Measurements from ENCODE around the gene ALDH1B1. TPM values are rescaled to one million over a fixed set of nuclear protein-coding genes. Genes with fewer than 3 reads are reported as not detected.

ALDH1B1 gene
- total RNA-seq, 2 donors from 2014 or later = 47.7 to 59.9 TPM

- Histone ChIP-seq H3K27ac (ENCODE audit: low read depth, low read length) (no peak overlapping the region), H3K4me3 (ENCODE audit: low read length) (no peak overlapping the region), H3K36me3 (ENCODE audit: control insufficient read depth, insufficient read depth, low read length) (no peaks in the 10 kb centered on the region), H3K9me3 (ENCODE audit: control insufficient read depth, low read length) (peaks cover 6% of the 10 kb centered on the region), H3K4me1 (ENCODE audit: control insufficient read depth, insufficient read depth, low read length) (peaks cover 21% of the 10 kb centered on the region), H3K9ac (ENCODE audit: extremely low read depth, low read length, poor library complexity, severe bottlenecking) (no peak overlapping the region), H3K27me3 (ENCODE audit: control insufficient read depth, insufficient read depth, low read length, poor library complexity, severe bottlenecking) (no peaks in the 10 kb centered on the region)
- no peak for DNase-seq
- Mint-ChIP-seq H3K27ac (no peak overlapping the region), H3K9me3 (peaks cover 8% of the 10 kb centered on the region), H3K27me3 (ENCODE audit: insufficient read depth) (peaks cover 20% of the 10 kb centered on the region), H3K4me1 (peaks cover 51% of the 10 kb centered on the region), H3K4me3 (no peak overlapping the region), H3K36me3 (ENCODE audit: low read depth) (no peaks in the 10 kb centered on the region)
- TF ChIP-seq, protein P1, sequence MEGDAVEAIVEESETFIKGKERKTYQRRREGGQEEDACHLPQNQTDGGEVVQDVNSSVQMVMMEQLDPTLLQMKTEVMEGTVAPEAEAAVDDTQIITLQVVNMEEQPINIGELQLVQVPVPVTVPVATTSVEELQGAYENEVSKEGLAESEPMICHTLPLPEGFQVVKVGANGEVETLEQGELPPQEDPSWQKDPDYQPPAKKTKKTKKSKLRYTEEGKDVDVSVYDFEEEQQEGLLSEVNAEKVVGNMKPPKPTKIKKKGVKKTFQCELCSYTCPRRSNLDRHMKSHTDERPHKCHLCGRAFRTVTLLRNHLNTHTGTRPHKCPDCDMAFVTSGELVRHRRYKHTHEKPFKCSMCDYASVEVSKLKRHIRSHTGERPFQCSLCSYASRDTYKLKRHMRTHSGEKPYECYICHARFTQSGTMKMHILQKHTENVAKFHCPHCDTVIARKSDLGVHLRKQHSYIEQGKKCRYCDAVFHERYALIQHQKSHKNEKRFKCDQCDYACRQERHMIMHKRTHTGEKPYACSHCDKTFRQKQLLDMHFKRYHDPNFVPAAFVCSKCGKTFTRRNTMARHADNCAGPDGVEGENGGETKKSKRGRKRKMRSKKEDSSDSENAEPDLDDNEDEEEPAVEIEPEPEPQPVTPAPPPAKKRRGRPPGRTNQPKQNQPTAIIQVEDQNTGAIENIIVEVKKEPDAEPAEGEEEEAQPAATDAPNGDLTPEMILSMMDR (conservative IDR thresholded peaks at IDR 0.05) = no peak
- 94 to 100% methylated on average over 3 to 6 of the region's 6 CpGs for WGBS, 2 experiments (ENCODE audit: insufficient coverage in 1 of 2, insufficient read length in 1 of 2)
Observed at GRCh38 chr9:38359297-38359653, 33.2 kb upstream of the ALDH1B1 start.

GRCh38 chr9:38359689-38360385 is 32.7 kb upstream of the ALDH1B1 start:
- H3K9ac ChIP-seq (ENCODE audit: extremely low read depth, low read length, poor library complexity, severe bottlenecking) = no peak overlapping the region
- Mint-ChIP-seq H3K9me3 (peaks cover 8% of the 10 kb centered on the region), H3K36me3 (ENCODE audit: low read depth) (no peaks in the 10 kb centered on the region), H3K4me1 (peaks cover 48% of the 10 kb centered on the region), H3K27ac (peak overlapping the region; percentile 67), H3K27me3 (ENCODE audit: insufficient read depth) (peaks cover 23% of the 10 kb centered on the region), H3K4me3 (no peak overlapping the region)
- H3K36me3 ChIP-seq (ENCODE audit: control insufficient read depth, insufficient read depth, low read length) = no peaks in the 10 kb centered on the region
- H3K4me1 ChIP-seq (ENCODE audit: control insufficient read depth, insufficient read depth, low read length) = peaks cover 21% of the 10 kb centered on the region
- WGBS, 2 experiments (ENCODE audit: insufficient coverage in 1 of 2, insufficient read length in 1 of 2) = 79 to 84% methylated on average over 4 to 5 of the region's 5 CpGs
- H3K4me3 ChIP-seq (ENCODE audit: low read length) = no peak overlapping the region
- no peak for DNase-seq
- no peaks in the 10 kb centered on the region for H3K27me3 ChIP-seq (ENCODE audit: control insufficient read depth, insufficient read depth, low read length, poor library complexity, severe bottlenecking)
- no peak overlapping the region for H3K27ac ChIP-seq (ENCODE audit: low read depth, low read length)
- H3K9me3 ChIP-seq (ENCODE audit: control insufficient read depth, low read length) = peaks cover 6% of the 10 kb centered on the region
- TF ChIP-seq, protein P1 (conservative IDR thresholded peaks at IDR 0.05) = no peak

GRCh38 chr9:38360839-38361472 is 31.5 kb upstream of the ALDH1B1 start:
- H3K4me3 Mint-ChIP-seq = no peak overlapping the region
- Histone ChIP-seq H3K9ac (ENCODE audit: extremely low read depth, low read length, poor library complexity, severe bottlenecking) (no peak overlapping the region), H3K36me3 (ENCODE audit: control insufficient read depth, insufficient read depth, low read length) (no peaks in the 10 kb centered on the region), H3K9me3 (ENCODE audit: control insufficient read depth, low read length) (peaks cover 6% of the 10 kb centered on the region), H3K4me3 (ENCODE audit: low read length) (no peak overlapping the region), H3K4me1 (ENCODE audit: control insufficient read depth, insufficient read depth, low read length) (peaks cover 21% of the 10 kb centered on the region), H3K27ac (ENCODE audit: low read depth, low read length) (no peak overlapping the region), H3K27me3 (ENCODE audit: control insufficient read depth, insufficient read depth, low read length, poor library complexity, severe bottlenecking) (peaks cover 4% of the 10 kb centered on the region)
- peaks cover 38% of the 10 kb centered on the region for H3K4me1 Mint-ChIP-seq
- no peak for DNase-seq
- 70 to 74% methylated on average over 6 to 7 of the region's 7 CpGs for WGBS, 2 experiments (ENCODE audit: insufficient coverage in 1 of 2, insufficient read length in 1 of 2)
- H3K9me3 Mint-ChIP-seq = peaks cover 8% of the 10 kb centered on the region
- no peaks in the 10 kb centered on the region for H3K36me3 Mint-ChIP-seq (ENCODE audit: low read depth)
- H3K27ac Mint-ChIP-seq = no peak overlapping the region
- TF ChIP-seq, protein P1 (conservative IDR thresholded peaks at IDR 0.05) = no peak
- H3K27me3 Mint-ChIP-seq (ENCODE audit: insufficient read depth) = peaks cover 32% of the 10 kb centered on the region
